Measurements from ENCODE around the gene TST. TPM values are rescaled to one million over a fixed set of nuclear protein-coding genes. Genes with fewer than 3 reads are reported as not detected.
A peak's percentile ranks its signal among the peaks of the same experiment; 100 is the strongest.

The TST gene
- total RNA-seq, 2 donors from 2014 or later = 38.1 to 58.1 TPM

DNA sequence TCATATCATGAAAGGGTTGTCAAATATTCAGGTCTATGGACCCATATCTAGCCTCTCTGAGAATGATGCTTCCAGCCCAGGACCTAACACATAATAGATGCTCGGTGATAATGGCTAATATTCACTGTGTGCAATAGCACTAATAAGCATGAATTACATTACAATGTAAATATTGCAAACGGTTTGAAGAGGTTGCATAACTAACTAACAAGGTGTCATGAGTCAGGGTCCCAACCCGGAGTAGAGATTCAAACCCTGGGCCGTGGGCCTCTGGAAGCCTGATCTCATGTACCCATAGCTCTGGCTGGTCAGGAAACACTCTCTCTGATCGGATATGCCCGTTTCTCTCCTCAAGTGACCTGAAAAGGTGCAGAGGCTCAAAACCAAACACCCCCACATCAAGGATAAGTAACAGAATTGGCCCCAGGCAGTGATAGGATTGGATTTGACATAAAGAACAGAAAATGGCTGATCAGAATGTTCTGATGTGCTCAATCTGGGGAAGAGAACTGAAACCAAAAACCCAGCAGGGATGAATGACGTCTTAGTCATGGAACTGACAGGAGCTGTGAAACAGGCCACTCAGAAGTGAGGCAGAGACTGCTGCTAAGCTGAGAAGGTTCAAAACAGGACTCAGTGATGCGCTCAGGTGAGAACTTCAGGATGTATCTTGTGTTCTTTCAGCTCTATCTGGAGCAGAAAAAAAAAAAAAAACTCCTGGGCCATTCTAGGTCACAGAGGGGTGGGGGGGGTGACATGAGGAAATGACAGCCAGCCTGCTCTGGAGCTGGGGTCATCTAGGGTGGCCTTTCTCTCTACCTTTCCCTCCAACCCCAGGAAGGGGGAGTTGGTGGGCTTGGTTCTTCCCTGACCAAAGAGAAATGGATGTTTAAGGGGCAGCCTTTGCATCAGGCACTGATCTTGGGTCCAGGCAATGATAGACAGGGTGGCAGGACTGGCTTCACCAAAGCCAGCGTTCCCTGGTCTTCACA is 25.7 kb upstream of the TST start:
- Histone ChIP-seq H3K27me3 (replicated peaks; ENCODE audit: insufficient read depth) (no peaks in the 10 kb centered on the region), H3K9me3 (no peaks in the 10 kb centered on the region), H3K36me3 (no peaks in the 10 kb centered on the region), H3K4me1 (replicated peaks) (no peaks in the 10 kb centered on the region), H3K27ac (no peak overlapping the region), H3K4me3 (no peak overlapping the region)
- WGBS = 78% methylated on average over 9 of the region's 9 CpGs
- TF ChIP-seq POLR2A (IDR thresholded peaks at IDR 0.05) (no peak), POLR2AphosphoS5 (IDR thresholded peaks at IDR 0.05) (no peak)
- TF ChIP-seq, protein P1, sequence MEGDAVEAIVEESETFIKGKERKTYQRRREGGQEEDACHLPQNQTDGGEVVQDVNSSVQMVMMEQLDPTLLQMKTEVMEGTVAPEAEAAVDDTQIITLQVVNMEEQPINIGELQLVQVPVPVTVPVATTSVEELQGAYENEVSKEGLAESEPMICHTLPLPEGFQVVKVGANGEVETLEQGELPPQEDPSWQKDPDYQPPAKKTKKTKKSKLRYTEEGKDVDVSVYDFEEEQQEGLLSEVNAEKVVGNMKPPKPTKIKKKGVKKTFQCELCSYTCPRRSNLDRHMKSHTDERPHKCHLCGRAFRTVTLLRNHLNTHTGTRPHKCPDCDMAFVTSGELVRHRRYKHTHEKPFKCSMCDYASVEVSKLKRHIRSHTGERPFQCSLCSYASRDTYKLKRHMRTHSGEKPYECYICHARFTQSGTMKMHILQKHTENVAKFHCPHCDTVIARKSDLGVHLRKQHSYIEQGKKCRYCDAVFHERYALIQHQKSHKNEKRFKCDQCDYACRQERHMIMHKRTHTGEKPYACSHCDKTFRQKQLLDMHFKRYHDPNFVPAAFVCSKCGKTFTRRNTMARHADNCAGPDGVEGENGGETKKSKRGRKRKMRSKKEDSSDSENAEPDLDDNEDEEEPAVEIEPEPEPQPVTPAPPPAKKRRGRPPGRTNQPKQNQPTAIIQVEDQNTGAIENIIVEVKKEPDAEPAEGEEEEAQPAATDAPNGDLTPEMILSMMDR (IDR thresholded peaks at IDR 0.05) = no peak
- DNase-seq (ENCODE audit: low spot score) = no peak
- intact Hi-C loops (cut with DNase I) = no loop called here

DNA sequence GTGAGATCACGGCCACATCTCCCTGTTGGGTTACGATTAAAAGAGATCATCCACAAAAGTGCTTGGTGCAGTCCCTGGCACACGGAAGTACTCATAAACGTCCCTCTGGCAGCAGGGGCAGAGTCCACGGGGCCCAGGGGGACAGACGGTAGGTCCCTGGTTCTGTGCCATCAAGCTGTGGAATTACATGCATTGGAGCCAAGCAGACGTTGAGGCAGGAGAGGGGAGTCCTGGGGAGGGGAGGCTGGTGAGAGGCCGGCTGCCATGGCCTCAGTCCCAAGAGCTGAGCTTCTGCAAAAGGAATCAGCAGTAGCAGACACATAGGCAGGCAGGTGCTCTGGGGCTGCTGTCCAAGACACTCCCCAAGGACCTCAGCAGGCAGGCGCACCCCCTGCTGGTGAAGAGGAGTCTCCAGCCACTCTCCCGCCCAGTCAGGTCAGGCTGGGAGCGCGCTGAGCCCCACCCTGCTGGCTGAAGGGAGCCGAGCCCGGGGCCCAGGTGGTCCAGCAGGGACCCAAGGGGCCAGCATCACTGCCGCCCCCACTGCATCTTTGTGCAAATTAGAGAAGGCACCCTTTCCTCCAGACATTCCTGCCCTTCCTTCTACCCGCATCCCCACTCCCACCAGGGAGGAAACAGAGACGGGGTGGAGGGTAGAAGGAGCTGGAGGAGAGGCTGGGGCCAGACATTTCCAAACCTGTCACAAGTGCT is 24.7 kb upstream of the TST start:
- H3K4me3 ChIP-seq = no peak overlapping the region
- 43% methylated on average over 11 of the region's 17 CpGs for WGBS
- H3K27ac ChIP-seq = no peak overlapping the region

DNA sequence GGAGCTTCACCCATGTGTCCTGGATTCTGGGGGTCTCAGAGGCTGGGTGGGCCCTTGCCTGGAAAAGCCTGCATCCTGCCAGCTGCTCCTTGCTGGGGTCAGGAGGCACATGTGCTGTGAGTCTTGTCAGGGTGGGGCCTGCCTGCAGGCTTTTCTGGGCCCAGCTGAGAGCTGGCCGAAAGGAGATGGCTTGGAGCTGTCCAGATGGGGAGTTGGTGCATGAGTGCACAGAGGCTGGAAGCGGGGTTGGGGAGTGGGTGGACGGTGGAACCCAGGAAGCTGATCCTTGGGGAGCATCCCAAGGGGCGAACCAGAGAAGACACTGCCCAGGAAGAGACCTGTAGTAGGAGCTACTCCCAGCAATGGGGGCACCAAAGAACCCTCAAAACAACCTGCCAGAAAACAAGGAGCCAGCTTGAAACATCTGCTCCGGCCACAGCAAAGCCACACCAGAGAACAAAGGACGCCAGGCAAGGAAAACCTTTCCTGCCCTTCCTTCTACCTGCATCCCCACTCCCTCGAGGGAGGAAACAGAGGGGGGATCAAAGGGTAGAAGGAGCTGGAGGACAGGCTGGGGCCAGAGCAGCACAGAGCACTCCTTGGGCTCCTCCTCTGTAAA is 24.1 kb upstream of the TST start:
- Histone ChIP-seq H3K9me3 (no peaks in the 10 kb centered on the region), H3K4me3 (no peak overlapping the region), H3K27me3 (replicated peaks; ENCODE audit: insufficient read depth) (no peaks in the 10 kb centered on the region), H3K4me1 (replicated peaks) (no peaks in the 10 kb centered on the region), H3K27ac (no peak overlapping the region), H3K36me3 (no peaks in the 10 kb centered on the region)
- TF ChIP-seq, protein P1 (IDR thresholded peaks at IDR 0.05) = no peak
- no peak for TF ChIP-seq POLR2AphosphoS5 (IDR thresholded peaks at IDR 0.05)
- no peak for TF ChIP-seq POLR2A (IDR thresholded peaks at IDR 0.05)
- 76% methylated on average over 7 of the region's 7 CpGs for WGBS
- intact Hi-C loops (cut with DNase I) = no loop called here
- DNase-seq (ENCODE audit: low spot score) = no peak

More for the DNA sequence above, 24.7 kb upstream of the TST start:
- Histone ChIP-seq H3K27me3 (replicated peaks; ENCODE audit: insufficient read depth) (no peaks in the 10 kb centered on the region), H3K36me3 (no peaks in the 10 kb centered on the region), H3K4me1 (replicated peaks) (no peaks in the 10 kb centered on the region), H3K9me3 (no peaks in the 10 kb centered on the region)
- peak; percentile 76 for DNase-seq (ENCODE audit: low spot score)
- no peak for TF ChIP-seq POLR2A (IDR thresholded peaks at IDR 0.05)
- peak; percentile 41 for TF ChIP-seq POLR2AphosphoS5 (IDR thresholded peaks at IDR 0.05)
- TF ChIP-seq, protein P1 (IDR thresholded peaks at IDR 0.05) = peak; percentile 45 to 85 (median 71)
- intact Hi-C loops (cut with DNase I) = no loop called here

DNA sequence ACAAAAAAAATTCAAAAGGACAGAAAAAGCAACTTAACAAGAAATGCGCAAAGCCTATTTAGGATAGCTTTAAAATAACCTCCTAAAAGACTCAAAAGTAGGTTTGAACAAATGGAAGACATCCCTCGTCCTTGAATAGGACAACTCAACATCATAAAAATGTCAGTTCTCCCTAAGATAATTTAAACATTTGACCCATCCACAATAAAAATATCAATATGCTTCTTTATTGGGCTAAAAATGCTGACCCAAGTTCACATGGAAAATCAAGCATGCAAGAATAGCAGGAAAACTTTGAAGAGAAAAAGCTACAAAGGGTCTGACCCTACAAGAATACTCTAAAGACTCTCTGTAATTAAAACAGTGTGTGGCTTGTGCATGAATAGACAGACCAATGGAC is 20.2 kb upstream of the TST start:
- no peaks in the 10 kb centered on the region for H3K4me1 ChIP-seq (replicated peaks)
- H3K4me3 ChIP-seq = no peak overlapping the region
- no peaks in the 10 kb centered on the region for H3K36me3 ChIP-seq
- no peak overlapping the region for H3K27ac ChIP-seq
- intact Hi-C loops (cut with DNase I) = no loop called here
- 70% methylated on average over 2 of the region's 2 CpGs for WGBS
- H3K27me3 ChIP-seq (replicated peaks; ENCODE audit: insufficient read depth) = no peaks in the 10 kb centered on the region
- H3K9me3 ChIP-seq = no peaks in the 10 kb centered on the region
- TF ChIP-seq POLR2AphosphoS5 (IDR thresholded peaks at IDR 0.05) (no peak), POLR2A (IDR thresholded peaks at IDR 0.05) (no peak)
- TF ChIP-seq, protein P1 (IDR thresholded peaks at IDR 0.05) = no peak
- DNase-seq (ENCODE audit: low spot score) = no peak

Measured in prostate gland (tissue), 2 donors.